Karpas-422 (cell line): Measurements from ENCODE around the gene MCTP2. TPM values are rescaled to one million over a fixed set of nuclear protein-coding genes. Genes with fewer than 3 reads are reported as not detected.

Source experiments
- DNase-seq: peaks from one replicate; pipeline ENCODE4 v3.0.0-alpha.2; 2015
- H2AFZ ChIP-seq: fragments of 200-600 bp; sonication (generic); 2 replicates; pipeline ENCODE4 v1.6.1; 2014; ENCODE audit warnings: antibody characterized with exemption, low read length, mixed read lengths
- H3K27ac ChIP-seq: fragments of 200-600 bp; sonication (generic); 2 replicates; pipeline ENCODE4 v1.5.1; 2014; ENCODE audit warnings: mild to moderate bottlenecking, low read length, moderate library complexity
- H3K27me3 ChIP-seq: fragments of 200-600 bp; sonication (generic); 2 replicates; pipeline ENCODE4 v1.6.1; 2014; ENCODE audit warnings: low read length, mixed read lengths
- H3K36me3 ChIP-seq: fragments of 200-600 bp; sonication (generic); 2 replicates; pipeline ENCODE4 v1.6.1; 2014; ENCODE audit warnings: low read length, mixed read lengths; ENCODE audit not compliant: insufficient read depth
- H3K4me1 ChIP-seq: fragments of 200-600 bp; sonication (generic); 2 replicates; pipeline ENCODE4 v1.6.1; 2014; ENCODE audit warnings: mild to moderate bottlenecking, low read length, mixed read lengths
- H3K4me2 ChIP-seq: fragments of 200-600 bp; sonication (generic); 2 replicates; pipeline ENCODE4 v1.6.1; 2014; ENCODE audit warnings: low read length, low read depth, mild to moderate bottlenecking; ENCODE audit not compliant: poor library complexity, severe bottlenecking
- H3K4me3 ChIP-seq: fragments of 200-600 bp; sonication (generic); 2 replicates; pipeline ENCODE4 v1.5.1; 2014; ENCODE audit warnings: mild to moderate bottlenecking, antibody characterized with exemption, low read length, mixed read lengths
- H3K79me2 ChIP-seq: fragments of 200-600 bp; sonication (generic); 2 replicates; pipeline ENCODE4 v1.6.1; 2014; ENCODE audit warnings: mild to moderate bottlenecking, low read length, mixed read lengths
- H3K9ac ChIP-seq: fragments of 200-600 bp; sonication (generic); 2 replicates; pipeline ENCODE4 v1.6.0; 2014; ENCODE audit warnings: low read length
- H3K9me2 ChIP-seq: fragments of 200-600 bp; sonication (generic), shearing (Covaris generic); replicated peaks from 2 replicates; pipeline ENCODE4 v1.6.0; 2014; ENCODE audit warnings: mild to moderate bottlenecking, low read length, moderate library complexity; ENCODE audit not compliant: insufficient read depth
- H3K9me3 ChIP-seq: fragments of 300-700, 200-600 bp; sonication (generic); 2 replicates; pipeline ENCODE4 v1.6.1; 2014; ENCODE audit warnings: low read length, mixed read lengths
- H4K20me1 ChIP-seq: fragments of 200-600 bp; sonication (generic); 2 replicates; pipeline ENCODE4 v1.6.1; 2014; ENCODE audit warnings: mild to moderate bottlenecking, antibody characterized with exemption, low read length, low read depth; ENCODE audit not compliant: insufficient read depth
- total RNA-seq: library from RNA; depleted of rRNA; stranded (reverse); fragments of >200 nt; shearing (Covaris generic); gene quantifications from 2 replicates; pipeline ENCODE4 v1.2.3, GENCODE V29; 2014; ENCODE audit warnings: low replicate concordance

Gene MCTP2
- total RNA-seq, 1 experiment from 2014 or later: 58.9 TPM

- H3K9ac ChIP-seq: peak overlapping the region; percentile 84
- peaks cover 65% of the 10 kb centered on the region for H3K4me1 ChIP-seq
- no peaks in the 10 kb centered on the region for H3K36me3 ChIP-seq
- peak overlapping the region; percentile 88 for H3K4me3 ChIP-seq
- peak overlapping the region; percentile 63 for H2AFZ ChIP-seq
- peak overlapping the region; percentile 67; the same call in 1 of the 2 replicates for H3K27ac ChIP-seq
- H3K4me2 ChIP-seq: peak overlapping the region; percentile 86
- no peaks in the 10 kb centered on the region; the same call in 1 of the 2 replicates for H3K27me3 ChIP-seq
- no peaks in the 10 kb centered on the region for H3K9me3 ChIP-seq
- no peaks in the 10 kb centered on the region for H3K9me2 ChIP-seq
- DNase-seq: no peak
- H3K79me2 ChIP-seq: peaks cover 33% of the 10 kb centered on the region
- peaks cover 26% of the 10 kb centered on the region; the same call in 1 of the 2 replicates for H4K20me1 ChIP-seq
These were observed 904 bp upstream of the MCTP2 start for GRCh38 chr15:94230431-94230882.

- Histone ChIP-seq H3K4me3 (peak overlapping the region; percentile 88), H2AFZ (peak overlapping the region; percentile 62; the same call in 1 of the 2 replicates), H3K27me3 (no peaks in the 10 kb centered on the region; the same call in 1 of the 2 replicates), H3K9ac (peak overlapping the region; percentile 84), H3K36me3 (no peaks in the 10 kb centered on the region), H3K4me1 (peaks cover 68% of the 10 kb centered on the region), H4K20me1 (peaks cover 35% of the 10 kb centered on the region; the same call in 1 of the 2 replicates), H3K79me2 (peaks cover 47% of the 10 kb centered on the region), H3K9me3 (no peaks in the 10 kb centered on the region), H3K27ac (peak overlapping the region; percentile 94), H3K9me2 (no peaks in the 10 kb centered on the region), H3K4me2 (peak overlapping the region; percentile 86)
- DNase-seq: peak; percentile 90
These were observed 535 bp downstream of the MCTP2 start for GRCh38 chr15:94231723-94232468.

DNA sequence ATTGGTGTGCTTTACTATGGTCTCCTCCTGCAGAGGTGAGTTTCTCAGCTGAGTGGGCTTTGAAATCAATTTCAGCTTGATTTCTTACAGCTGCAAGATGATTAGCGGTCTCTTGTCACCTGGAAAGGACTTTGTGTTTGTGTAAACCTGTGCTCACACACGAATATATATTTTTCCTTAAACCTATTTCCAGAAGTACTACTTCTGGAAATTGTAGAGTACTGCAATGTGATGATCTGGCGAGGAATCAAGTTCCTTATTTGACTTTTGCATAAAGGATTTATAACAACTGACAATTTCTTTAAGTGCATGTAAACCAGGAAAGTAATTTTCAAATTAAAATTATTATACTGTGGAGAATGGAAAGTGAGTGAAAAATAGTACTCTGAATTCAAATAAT is 2.1 kb downstream of the MCTP2 start:
- peak overlapping the region; percentile 84; the same call in 1 of the 2 replicates for H3K9ac ChIP-seq
- H3K4me3 ChIP-seq: peak overlapping the region; percentile 88
- peaks cover 57% of the 10 kb centered on the region for H3K79me2 ChIP-seq

GRCh38 chr15:94234300-94234699 is 2.9 kb downstream of the MCTP2 start:
- no peaks in the 10 kb centered on the region for H3K9me2 ChIP-seq
- H3K27me3 ChIP-seq: no peaks in the 10 kb centered on the region; the same call in 1 of the 2 replicates
- peak overlapping the region; percentile 5; the same call in 1 of the 2 replicates for H3K9ac ChIP-seq
- peak; percentile 51 for DNase-seq
- H2AFZ ChIP-seq: no peak overlapping the region
- H3K4me2 ChIP-seq: peak overlapping the region; percentile 86
- no peaks in the 10 kb centered on the region for H3K36me3 ChIP-seq
- peak overlapping the region; percentile 94 for H3K27ac ChIP-seq
- H3K9me3 ChIP-seq: no peaks in the 10 kb centered on the region
- peaks cover 91% of the 10 kb centered on the region for H3K4me1 ChIP-seq
- peaks cover 45% of the 10 kb centered on the region for H4K20me1 ChIP-seq
- H3K79me2 ChIP-seq: peaks cover 65% of the 10 kb centered on the region
- H3K4me3 ChIP-seq: peak overlapping the region; percentile 88

More for the DNA sequence above, 2.1 kb downstream of the MCTP2 start:
- Histone ChIP-seq H4K20me1 (peaks cover 37% of the 10 kb centered on the region; the same call in 1 of the 2 replicates), H3K9me2 (no peaks in the 10 kb centered on the region), H2AFZ (no peak overlapping the region), H3K4me2 (peak overlapping the region; percentile 86), H3K36me3 (no peaks in the 10 kb centered on the region), H3K27me3 (no peaks in the 10 kb centered on the region; the same call in 1 of the 2 replicates), H3K9me3 (no peaks in the 10 kb centered on the region), H3K27ac (peak overlapping the region; percentile 94), H3K4me1 (peaks cover 82% of the 10 kb centered on the region)
- DNase-seq: peak; percentile 58

DNA sequence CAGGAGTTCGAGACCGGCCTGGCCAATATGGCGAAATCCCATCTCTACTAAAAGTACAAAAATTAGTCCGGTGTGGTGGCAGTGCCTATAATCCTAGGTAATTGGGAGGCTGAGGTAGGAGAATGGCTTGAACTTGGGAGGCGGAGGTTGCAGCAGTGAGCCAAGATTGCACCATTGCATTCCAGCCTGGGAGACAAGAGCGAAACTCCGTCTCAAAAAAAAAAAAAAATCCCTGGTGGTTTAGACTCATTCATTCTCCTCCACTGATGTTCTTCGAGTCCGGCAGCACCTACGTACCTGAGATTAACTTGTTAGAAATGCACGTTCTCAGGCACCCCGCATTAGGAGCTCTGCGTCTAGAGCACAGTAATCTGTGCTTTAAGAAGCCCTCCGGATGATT is 3.7 kb downstream of the MCTP2 start:
- Histone ChIP-seq H3K79me2 (peaks cover 73% of the 10 kb centered on the region), H3K4me3 (no peak overlapping the region), H3K9ac (no peak overlapping the region), H3K9me3 (no peaks in the 10 kb centered on the region), H3K27ac (no peak overlapping the region), H3K36me3 (no peaks in the 10 kb centered on the region), H3K4me2 (peak overlapping the region; percentile 86), H3K9me2 (no peaks in the 10 kb centered on the region), H4K20me1 (peaks cover 47% of the 10 kb centered on the region), H3K27me3 (no peaks in the 10 kb centered on the region; the same call in 1 of the 2 replicates), H3K4me1 (peaks cover 92% of the 10 kb centered on the region), H2AFZ (no peak overlapping the region)
- DNase-seq: no peak

DNA sequence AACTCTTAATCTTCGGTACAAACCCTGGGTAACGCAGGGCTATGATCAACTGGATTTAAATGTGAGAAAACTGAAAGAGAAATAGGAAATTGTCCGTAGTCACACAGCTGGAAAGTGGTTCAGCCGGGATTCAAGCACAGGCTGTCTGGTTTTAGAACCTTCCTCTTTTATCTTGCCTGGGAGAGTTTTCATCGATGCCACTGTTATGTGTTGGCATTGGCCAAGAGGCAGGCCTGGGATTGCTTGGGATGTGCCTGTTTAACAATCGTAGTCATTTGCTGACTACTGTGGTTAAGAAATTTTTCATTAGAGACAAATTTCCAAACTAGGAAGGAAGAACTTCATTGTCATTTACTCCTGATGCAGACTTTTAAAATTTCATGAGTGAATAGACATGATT is 4.3 kb downstream of the MCTP2 start:
- Histone ChIP-seq H3K9ac (no peak overlapping the region), H3K36me3 (no peaks in the 10 kb centered on the region), H3K79me2 (peaks cover 79% of the 10 kb centered on the region), H4K20me1 (peaks cover 47% of the 10 kb centered on the region), H2AFZ (no peak overlapping the region), H3K4me1 (peaks cover 90% of the 10 kb centered on the region), H3K4me2 (peak overlapping the region; percentile 12), H3K4me3 (no peak overlapping the region), H3K27me3 (no peaks in the 10 kb centered on the region), H3K9me2 (no peaks in the 10 kb centered on the region), H3K27ac (no peak overlapping the region), H3K9me3 (no peaks in the 10 kb centered on the region)
- no peak for DNase-seq

DNA sequence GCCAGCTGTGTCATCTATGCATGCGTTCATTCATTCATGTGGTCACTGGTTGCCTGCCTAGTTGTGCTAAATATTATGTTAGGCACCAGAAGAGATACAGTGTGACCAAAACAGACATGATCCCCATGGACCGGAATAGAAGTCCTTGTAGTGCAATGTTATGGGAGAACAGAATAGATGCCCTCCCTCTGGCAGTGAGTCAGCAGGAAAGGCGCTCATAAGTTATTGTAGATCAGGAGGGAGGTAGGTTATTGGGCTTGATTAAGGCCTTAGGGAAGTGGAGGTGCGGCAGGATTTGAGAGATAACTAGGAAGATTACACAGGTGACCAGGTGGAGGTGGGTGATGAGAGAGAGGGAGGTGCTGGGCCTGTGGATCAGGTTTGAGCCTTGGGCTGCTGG is 5.2 kb downstream of the MCTP2 start:
- Histone ChIP-seq H3K4me3 (no peak overlapping the region), H4K20me1 (peaks cover 47% of the 10 kb centered on the region), H3K9me2 (no peaks in the 10 kb centered on the region), H3K27ac (peak overlapping the region; percentile 19; the same call in 1 of the 2 replicates), H3K9me3 (no peaks in the 10 kb centered on the region), H2AFZ (no peak overlapping the region), H3K79me2 (peaks cover 88% of the 10 kb centered on the region), H3K9ac (no peak overlapping the region), H3K27me3 (no peaks in the 10 kb centered on the region), H3K4me1 (peaks cover 90% of the 10 kb centered on the region), H3K36me3 (0 out of 2 replicates have a peak, but pooled peaks cover 3% of the 10 kb centered on the region), H3K4me2 (peak overlapping the region; percentile 12)
- DNase-seq: no peak

- Histone ChIP-seq H3K9me2 (no peaks in the 10 kb centered on the region), H3K4me3 (no peak overlapping the region), H3K79me2 (peaks cover 89% of the 10 kb centered on the region), H2AFZ (no peak overlapping the region), H3K27me3 (no peaks in the 10 kb centered on the region), H3K9me3 (no peaks in the 10 kb centered on the region), H3K27ac (peak overlapping the region; percentile 28; the same call in 1 of the 2 replicates), H3K36me3 (0 out of 2 replicates have a peak, but pooled peaks cover 3% of the 10 kb centered on the region), H3K4me1 (peaks cover 78% of the 10 kb centered on the region), H3K4me2 (no peak overlapping the region), H4K20me1 (peaks cover 39% of the 10 kb centered on the region), H3K9ac (no peak overlapping the region)
- DNase-seq: no peak
These were observed 6.5 kb downstream of the MCTP2 start for GRCh38 chr15:94237903-94238302.
